Amygdala (tissue), 56 donors: Measurements from ENCODE around the gene CTAG1A.
"Not testable (repeated sequence)": the region's sequence is repeated elsewhere in the genome, so short reads cannot be mapped to it uniquely, and the experiment has no call there.

Source experiments
- DNase-seq, 56 donors: peaks; one replicate each; lab custom pipeline; 2025; lab: John Stamatoyannopoulos, UW

The CTAG1A gene

DNA sequence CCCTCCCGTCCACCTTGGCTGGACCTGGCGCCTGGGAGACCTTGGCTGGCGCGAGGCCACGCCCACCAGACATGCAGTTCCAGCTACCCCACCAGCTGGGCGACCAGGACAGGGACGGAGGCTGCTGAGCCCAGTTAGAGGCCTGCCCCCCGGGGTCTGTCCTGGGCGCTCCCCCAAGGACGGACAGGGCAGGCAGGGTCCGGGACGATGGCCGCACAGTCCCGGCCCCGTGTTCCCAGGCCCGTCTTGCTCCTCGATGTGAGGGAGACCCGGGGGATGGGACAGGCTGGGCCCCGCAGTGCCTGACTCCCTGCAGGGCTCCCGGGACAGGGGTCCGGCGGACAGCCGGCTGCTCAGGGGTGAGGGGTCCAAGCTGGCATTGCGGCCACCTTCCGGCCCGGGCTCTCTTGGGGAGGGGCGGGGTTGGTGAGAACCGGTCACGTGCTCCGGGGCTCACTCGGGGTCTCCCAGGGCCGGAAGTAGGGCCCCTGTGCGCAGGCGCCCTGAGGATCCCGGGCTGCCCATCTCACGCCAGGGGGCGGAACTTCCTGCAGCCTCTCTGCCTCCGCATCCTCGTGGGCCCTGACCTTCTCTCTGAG is at the start of gene CTAG1A:
TSS of gene CTAG1A (plus strand) at position 549 of the 599 bp plus-strand sequence. CDS start 74 bp downstream, outside the sequence.
- DNase-seq, result not testable (repeated sequence)

DNA sequence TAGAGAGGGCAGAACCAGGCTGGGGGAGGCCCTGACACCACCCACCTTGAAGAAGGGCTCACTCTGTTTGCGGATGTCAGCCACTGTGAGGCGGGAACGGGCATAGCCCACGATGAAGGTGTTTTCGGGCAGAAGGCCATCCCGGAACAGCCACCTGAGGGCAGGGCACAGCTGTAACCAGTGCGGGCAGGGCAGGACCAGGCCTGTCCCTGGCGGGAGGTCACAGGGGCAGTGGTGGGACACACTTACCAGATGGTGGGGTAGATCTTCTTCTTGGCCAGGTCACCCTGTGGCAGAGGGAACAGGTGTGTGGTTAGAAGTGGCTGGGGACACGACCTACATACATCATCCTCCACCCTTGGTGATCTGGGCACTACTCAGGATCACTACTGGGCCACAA is 49.0 kb upstream of the CTAG1A start:
- no peak for DNase-seq

DNA sequence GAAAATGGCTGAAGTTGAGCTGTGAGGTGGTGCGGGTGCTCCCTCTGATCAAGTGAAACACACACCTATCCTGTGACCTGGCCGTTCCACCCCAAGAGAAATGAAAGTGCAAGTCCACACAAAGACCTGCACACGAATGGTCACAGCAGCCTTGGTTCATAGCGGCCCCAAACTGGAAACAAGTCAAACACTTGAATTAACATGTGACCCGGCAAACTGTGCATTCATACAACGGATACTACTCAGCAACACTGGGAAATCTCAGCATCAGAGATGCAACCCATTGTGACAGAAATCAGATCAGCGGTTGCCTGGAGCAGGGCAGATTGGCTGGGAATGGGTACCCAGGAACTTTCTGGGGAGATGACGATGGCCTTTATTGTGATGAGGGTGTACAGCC is 45.9 kb upstream of the CTAG1A start:
- peak in 11 of 56 donors; percentile 1 to 24 (median 11) for DNase-seq

DNA sequence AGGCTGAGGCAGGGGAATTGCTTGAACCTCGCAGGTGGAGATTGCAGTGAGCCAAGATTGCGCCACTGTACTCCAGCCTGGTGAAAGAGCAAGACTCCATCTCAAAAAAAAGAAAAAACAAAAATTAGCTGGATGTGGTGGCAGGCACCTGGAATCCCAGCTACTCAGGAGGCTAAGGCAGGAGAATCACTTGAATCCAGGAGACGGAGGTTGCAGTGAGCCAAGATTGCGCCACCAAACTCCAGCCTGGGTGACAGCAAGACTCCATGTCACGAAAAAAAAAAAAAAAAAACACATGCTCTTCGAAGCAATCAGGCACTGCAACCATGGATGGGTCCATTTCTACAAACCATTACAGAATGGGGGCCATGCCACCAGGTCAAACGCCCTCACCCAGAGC is 44.6 kb upstream of the CTAG1A start:
- DNase-seq, result not testable (repeated sequence)

DNA sequence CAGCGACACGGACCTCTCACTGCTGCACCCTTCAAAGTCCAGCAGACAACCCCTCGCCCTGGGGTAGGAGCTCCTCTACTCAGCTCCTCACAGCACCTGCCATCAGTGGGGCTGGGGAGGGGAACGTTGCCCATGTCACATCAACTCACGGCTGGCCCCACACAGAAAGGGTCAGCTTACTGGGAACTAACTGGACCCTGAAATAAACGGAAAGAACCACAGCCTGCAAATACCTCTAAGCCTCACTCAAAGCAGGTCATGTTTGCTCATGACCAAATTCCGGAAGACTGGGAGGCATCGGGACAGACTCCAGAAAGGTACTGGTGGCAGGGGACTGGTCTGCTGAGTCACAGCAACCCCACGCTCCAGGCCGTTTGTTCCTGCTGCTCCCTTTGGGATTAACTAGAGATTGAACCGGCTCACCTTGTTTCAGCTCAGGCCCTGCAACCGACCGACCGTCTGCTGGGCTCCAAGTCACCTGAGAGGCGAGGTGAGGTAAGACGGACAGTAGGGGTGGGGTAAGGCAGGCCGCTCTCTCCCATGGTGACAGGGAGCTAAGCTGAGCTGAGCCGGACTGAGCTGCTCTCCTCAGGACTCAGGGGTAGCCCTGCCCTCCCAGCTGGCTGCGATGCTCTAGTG is 43.9 kb upstream of the CTAG1A start:
- DNase-seq, result no peak

DNA sequence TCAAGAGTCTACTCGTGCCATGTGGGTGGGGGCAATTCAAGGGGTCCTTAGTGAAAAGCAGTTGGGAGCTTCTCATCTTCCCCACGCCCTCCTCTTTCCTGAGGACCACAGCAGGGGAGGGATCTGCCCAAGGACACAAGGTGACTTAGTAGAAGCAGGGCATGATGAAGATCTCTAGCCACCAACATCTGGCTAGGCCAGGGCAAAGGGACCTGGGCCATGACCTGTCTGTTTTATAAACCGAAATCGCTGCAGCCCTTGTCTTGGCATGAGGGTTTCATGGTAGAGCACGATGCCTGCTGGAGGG is 43.4 kb upstream of the CTAG1A start:
- no peak for DNase-seq

DNA sequence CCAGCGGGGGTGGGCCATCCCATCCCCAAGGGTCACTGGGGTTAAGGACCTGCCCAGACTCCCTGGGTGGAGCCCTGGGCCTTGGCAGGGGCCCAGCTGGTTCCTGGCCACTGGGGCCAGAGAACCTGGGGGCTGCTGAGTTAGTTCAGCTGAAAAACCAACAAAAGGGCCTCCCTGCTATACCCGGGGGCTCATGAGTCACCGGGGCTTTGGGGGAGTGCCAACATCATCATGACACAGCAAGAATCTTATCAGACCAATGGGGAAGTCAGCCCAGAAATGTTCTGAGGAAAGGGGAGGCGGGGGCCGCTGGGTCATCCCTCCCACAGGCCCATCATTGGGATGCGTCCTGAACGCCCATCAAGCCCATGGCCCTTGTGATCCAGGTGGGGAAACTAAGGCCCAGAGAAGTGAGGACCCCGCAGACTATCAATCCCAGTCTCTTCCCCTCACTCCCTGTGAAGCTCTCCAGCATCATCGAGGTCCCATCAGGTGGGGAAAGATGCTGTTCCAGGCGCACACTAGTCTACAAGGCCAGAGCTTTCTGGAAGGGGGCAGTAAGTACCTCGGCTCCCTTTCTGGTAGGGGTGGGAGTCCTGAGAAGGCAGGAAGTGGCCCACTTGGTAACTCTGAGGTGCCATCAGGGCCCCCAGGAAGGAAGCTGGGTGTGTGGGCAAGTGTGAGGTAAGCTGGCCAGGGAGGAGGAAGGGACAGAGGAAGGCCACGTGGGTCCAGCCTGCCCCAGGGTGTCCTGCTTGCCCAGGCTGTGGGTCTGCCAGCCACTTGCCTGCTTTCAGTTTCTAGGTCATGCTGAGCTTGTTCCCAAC is 42.8 kb upstream of the CTAG1A start:
- peak in 36 of 56 donors; percentile 3 to 56 (median 20) for DNase-seq

DNA sequence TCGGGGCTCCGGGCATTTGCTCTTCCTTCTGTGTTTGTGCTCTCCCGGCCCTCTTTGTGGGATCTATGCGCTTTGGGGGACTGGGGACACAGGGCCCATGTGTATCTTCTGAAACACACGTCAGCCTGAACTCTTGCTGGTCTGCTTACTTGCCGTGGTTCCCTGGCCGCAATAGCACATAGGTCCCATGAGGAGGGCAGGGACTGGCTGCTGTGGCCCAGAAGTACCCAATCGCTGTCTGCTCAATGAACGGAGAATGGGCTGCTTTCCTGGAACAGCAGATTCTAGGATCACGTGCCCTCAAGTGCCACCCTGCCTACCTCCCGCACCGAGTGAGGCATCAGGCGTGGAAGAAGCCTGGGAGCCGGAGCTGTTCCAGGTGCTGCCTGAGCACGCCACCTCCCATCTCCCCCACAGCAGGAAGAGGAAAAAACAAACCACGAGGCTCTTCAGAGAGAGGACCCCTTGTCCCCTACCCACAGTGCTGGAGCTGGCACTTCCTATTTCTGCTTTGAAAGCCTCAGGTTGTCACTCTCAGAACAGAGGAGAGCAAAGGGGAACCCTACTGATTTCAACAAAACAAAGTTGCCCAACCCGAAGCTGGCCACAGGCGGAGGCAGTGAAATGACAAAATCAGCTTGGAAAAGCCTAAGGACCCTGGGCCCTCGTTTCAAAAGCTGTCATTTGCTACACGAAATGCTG is 42.1 kb upstream of the CTAG1A start:
- DNase-seq, result peak in 7 of 56 donors; percentile 3 to 42 (median 11)

DNA sequence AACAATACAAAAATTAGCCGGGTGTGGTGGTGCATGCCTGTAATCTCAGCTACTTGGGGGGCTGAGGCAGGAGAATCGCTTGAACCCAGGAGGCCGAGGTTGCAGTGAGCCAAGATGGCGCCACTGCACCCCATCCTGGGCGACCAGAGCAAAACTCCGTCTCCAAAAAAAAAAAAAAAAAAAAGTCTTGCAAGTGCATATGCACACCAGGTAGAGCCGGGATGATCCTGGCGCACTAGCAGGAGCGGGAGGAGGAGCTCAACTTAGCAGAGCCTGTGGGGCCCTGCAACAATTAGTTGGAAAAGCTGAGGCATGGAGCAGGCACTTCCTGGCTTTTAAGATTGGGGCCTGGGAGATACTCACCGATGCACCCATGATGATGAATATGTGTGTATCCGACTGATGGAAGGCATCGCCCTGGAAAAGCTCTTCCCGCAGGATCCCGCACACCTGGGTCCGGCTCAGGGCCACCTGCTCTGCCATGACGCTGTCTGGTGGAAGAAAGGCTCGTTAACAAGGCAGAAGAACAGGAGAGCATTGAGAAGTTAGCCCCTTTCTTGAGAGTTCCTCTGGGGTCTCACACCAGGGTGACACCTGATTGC is 39.2 kb upstream of the CTAG1A start:
- no peak for DNase-seq

DNA sequence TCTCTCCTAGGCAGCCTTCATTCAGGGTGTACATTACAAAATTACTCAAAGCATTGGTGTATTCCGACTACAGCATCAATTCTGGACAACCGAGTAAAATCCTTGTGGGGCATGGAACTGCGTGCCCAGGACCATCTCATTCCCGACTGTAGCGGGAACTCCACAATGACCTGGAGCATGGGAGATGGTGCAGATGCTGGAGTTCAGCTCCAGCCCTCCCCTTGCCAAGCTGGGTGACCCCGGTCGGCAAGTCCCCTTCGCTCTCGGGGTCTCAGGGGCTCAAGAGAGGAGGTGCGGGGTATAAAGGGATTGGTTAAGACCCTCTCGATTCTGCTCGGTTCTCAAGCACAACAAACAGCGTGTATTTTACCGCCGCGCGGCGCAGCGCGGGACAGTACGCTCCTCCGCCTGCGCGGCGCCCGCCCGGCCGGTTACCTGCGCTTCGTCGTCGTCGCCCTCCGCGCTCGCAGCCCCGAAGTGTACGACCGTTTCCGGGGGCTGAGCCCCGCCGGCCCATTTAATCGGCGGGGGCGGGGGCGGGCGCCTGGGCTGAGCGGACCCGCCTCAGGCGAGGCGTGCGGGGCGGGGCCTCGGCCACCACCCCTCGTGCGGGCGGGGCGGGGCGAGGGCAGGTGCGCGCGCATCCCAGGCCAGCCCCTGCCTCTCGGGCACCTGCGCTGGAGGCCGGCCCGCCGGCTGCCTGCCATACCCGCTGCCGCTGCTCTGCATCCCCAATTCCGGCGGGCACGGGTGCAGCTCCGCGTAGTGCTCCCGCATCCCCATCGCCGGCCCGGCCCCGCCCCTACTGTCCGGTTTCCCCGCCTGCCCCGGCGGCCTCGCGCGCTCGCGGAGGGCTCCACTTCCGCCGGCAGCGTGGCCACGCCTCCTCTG is 38.3 kb upstream of the CTAG1A start, which contains the start of gene G6PD:
TSS of gene G6PD (minus strand) at position 493 of the 891 bp plus-strand sequence. CDS start 691 bp downstream, outside the sequence.
- peak in 33 of 56 donors; percentile 49 to 88 (median 75) for DNase-seq

DNA sequence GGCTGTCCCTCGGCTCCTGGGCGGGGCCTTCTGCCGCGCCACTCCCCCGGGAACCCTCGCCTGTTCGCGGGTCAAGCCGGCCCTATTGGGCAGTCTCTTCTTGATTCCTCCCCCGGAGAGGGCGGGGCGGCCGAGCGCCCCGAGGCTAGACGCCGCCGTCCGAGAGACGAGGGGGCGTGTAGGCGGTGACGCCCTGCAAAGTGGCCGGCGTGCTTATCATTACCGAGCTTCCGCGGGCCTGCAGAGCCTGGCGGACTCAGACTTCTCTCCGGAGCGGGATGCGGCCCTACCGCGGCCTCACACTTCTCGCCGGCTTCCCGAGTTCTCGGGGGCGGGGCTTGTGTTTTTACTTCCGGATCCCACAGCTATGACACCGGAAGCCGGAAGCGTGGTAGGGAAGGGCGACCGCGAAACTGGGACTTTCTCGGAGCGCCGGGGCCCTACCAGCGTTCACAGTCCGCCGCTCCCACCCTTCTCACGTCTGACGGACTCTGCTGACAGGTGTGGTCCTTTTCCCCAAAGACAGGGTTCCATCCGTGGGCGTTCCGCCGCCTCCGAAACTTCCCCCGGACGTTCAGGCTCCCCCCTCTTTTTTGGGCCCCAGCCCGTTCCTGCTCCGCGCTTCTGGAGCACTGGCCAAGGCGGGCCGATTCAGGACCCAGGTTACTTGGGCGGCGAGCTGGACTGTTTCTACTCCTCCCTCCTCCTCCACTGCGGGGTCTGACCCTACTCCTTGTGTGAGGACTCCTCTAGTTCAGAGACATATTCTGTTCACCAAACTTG is 37.5 kb upstream of the CTAG1A start, which contains the start of gene IKBKG:
TSS of gene IKBKG (plus strand) at position 376 of the 783 bp plus-strand sequence. CDS start 4,383 bp downstream, outside the sequence.
- DNase-seq, result peak; percentile 9 to 92 (median 82)

DNA sequence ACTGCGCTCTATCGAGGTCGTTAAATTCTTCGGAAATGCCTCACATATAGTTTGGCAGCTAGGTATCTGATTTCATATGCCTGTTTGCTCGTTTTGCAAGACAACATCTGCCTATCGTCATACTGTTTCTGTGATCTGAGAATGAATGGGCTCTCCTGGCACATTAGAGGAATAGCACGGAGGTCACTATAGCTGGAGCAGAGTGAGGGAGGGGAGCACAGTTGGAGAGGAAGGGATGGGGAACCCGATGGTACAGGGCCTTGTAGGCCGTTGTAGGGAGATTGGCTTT is 37.0 kb upstream of the CTAG1A start:
- DNase-seq, result no peak

DNA sequence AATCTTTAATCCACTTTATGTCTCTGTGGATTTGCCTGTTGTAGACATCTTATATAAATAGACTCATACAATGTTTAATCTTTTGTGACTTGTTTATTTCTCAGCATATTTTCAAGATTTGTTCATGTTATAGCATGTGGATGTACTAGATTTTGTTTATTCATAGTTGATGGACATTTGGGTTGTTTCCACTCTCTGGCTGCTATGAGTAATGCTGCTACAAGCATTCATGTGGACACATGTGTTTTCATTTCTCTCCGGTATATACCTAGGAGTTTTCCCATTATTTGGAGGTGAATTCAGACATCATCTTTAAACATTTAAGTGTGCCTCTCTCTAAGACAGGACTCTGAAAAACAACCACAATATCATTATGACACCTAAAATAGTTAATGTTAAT is 35.2 kb upstream of the CTAG1A start:
- DNase-seq, result no peak

DNA sequence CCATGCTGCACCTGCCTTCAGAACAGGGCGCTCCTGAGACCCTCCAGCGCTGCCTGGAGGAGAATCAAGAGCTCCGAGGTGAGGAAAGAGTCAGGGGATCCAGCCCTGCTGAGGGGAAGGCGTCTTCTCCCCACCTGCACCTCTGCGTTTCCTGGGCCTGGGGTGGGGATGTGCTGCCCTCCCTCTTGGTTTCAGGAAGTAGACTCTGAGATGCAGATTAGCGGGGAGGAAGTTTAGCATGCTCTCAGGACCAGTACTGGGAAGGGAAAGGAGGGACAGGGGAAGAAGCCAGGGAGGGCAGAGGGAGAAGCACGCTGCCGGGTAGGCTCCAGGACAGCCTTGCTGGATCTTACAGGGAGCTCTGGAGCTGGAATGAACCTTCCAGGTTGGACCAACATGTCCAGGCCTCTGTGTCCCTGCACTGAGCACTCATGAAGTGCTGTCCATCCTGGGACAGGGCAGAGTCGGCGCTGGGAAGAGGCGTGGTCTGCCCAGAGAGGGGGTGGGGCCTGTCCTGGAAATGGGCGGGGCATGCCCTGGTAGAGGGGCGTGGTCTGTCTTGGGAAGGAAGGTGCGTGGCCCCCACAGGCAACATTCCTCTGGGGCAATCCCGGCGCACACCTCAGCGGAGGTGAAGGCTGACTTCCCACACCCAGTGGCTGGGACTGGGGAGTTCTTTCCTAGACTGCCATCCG is 32.7 kb upstream of the CTAG1A start:
- DNase-seq, result not testable (repeated sequence)

DNA sequence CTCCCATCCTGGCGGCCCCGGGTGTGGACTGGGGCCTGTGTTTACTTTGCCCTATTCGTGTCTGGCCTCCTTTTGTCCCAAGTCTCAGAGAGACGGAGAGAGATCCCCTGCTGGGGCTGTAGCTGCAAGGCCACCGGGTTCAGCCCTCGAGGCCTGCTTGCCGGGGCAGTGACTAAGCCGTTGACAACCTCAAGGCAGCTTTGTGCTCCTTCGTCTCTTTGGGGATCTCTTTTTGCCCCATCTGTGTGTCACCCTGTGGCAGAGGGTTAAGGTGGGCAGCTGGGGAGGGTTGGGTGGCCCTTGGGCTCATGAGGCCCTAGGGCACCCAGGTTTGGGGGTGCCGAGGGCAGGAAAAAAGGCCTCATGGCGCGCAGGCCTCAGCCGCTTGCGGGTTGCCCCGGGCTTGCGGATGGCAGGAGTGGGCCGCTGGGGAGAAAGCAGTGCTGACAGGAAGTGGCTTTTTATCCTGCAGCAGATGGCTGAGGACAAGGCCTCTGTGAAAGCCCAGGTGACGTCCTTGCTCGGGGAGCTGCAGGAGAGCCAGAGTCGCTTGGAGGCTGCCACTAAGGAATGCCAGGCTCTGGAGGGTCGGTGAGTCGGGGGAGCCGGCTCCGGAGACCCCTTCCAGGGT is 26.8 kb upstream of the CTAG1A start:
- DNase-seq, result not testable (repeated sequence)

DNA sequence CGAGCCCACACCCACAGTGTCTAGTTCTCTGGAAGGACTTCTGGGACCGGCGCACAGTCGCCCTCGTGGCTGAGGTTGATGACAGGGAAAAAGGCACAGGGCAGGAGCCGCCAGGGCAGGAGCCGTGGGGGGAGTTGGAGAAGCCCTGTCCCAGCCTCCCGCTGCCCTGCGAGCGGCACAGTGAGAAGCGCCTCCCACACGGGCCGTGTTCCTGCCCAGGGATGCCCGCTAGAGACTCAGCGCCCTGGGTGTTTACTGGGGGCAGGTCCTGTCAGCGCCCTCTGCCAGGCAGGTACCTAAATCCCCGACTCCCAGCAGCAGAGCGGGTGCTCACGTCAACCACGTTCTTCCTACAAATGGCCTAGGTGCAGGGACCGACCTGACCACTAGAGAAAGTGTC is 26.0 kb upstream of the CTAG1A start:
- DNase-seq, result not testable (repeated sequence)

DNA sequence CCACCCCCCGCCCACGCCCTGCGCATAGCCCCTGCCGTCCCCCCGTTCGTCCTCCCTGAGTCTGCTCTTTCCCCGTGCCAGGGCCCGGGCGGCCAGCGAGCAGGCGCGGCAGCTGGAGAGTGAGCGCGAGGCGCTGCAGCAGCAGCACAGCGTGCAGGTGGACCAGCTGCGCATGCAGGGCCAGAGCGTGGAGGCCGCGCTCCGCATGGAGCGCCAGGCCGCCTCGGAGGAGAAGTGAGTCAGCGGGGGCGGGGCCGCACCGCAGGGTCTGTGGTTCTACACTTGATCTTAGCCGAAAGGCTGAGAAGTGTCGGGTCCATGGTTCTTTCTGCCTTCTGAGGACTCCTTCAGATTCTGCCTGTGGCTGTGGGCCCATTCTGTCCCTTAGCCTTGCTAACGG is 24.6 kb upstream of the CTAG1A start:
- not testable (repeated sequence) for DNase-seq

DNA sequence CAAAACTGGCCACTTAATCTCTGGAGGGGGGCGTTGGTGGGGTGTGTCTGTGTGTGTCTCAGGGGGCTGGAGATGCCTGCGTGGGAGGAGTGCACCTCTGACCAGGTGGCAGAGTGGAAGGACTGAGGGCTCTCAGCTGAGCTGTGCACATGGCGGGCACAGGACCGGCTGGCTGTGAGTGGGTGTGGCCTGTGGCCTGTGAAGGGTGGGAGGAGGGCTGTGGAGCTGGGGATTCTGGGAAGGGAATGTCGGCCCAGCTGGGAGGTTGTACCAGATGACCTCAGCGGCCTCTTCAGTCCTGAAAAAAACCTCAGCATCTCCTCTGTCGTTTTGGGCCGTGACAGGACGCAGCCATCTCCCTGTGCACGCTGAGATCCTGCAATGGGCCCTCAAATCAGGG is 22.6 kb upstream of the CTAG1A start:
- DNase-seq, result not testable (repeated sequence)
